ENCODE data around the gene MRPL11.
A peak's percentile ranks its signal among the peaks of the same experiment; 100 is the strongest.

The MRPL11 gene

DNA sequence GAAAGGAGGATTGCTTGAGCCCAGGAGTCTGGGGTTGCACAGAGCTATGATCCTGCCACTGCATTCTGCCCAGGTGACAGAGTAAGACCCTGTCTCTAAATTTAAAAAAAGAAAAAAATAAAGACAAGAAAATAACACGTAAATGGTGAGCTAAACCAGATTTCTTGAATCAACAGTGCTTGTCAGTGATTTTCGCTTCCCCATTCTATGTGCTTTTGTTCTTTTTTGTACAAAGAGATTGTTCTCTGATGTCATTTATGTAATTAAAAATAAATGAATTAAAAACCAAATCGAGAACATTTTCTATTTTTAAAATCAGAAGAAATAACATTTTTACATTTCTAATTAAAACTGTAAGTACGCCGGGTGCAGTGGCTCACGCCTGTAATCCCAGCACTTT, 47.3 kb downstream of the MRPL11 start:
- no peaks in the 10 kb centered on the region for H4K20me1 ChIP-seq (ENCODE audit: low read depth, low read length)
- no peaks in the 10 kb centered on the region for H3K9me2 ChIP-seq (replicated peaks; ENCODE audit: insufficient read depth, low read length)
- no peaks in the 10 kb centered on the region for H3K9me3 ChIP-seq (ENCODE audit: insufficient read depth, low read length)
- H3F3A ChIP-seq (ENCODE audit: insufficient read depth), result no peaks in the 10 kb centered on the region
- no peaks in the 10 kb centered on the region for H3K79me2 ChIP-seq (ENCODE audit: insufficient read depth, low read length)
- H3K4me2 ChIP-seq (ENCODE audit: low read depth, low read length, poor library complexity, severe bottlenecking), result no peak overlapping the region
- no peak overlapping the region for H3K27ac ChIP-seq (ENCODE audit: low read depth, low read length)
- no peak overlapping the region for H3K9ac ChIP-seq (ENCODE audit: low read length)
- no peak overlapping the region for H3K4me3 ChIP-seq (ENCODE audit: insufficient read depth, low read length, poor library complexity, severe bottlenecking)
- no peak for TF ChIP-seq EZH2phosphoT487 (conservative IDR thresholded peaks at IDR 0.05; ENCODE audit: low read length)
- H3K27me3 ChIP-seq (ENCODE audit: low read length), result no peaks in the 10 kb centered on the region
- no peaks in the 10 kb centered on the region for H3K36me3 ChIP-seq (ENCODE audit: low read length)
- no peak overlapping the region for H2AFZ ChIP-seq (ENCODE audit: low read depth, low read length, severe bottlenecking)

DNA sequence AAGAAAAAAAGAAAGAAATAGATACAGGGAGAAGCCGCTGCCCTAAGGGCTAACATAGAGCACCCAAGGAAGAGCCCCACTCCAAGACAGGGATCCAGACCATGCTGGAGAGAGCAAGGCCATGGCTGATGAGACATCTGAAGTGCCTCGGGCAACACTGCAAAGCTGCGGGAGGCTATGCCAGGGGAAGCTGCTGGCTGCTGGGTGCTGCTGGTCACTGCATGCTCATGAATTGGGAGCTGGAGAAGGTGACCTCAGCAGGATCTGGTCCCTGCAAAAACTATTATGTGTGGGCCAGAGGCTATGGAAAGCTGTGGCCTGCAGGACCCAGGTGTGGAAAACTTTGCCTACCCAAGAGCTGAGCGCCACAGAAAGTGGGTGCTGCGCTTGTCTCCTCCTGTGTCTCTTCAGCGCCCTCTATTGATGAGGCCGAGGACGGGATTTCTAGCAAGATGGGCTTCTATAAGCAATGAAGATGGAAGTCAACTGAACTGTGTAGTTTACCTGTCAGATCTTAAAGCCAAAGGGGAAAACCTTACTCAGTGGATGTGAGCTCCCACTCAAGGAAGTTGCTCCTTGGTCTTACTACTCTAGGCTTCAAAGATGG, 49.8 kb downstream of the MRPL11 start:
- no peak overlapping the region for H3K4me3 ChIP-seq (ENCODE audit: insufficient read depth, low read length, poor library complexity, severe bottlenecking)
- no peaks in the 10 kb centered on the region for H3K27me3 ChIP-seq (ENCODE audit: low read length)
- no peaks in the 10 kb centered on the region for H3K79me2 ChIP-seq (ENCODE audit: insufficient read depth, low read length)
- H3F3A ChIP-seq (ENCODE audit: insufficient read depth), result no peaks in the 10 kb centered on the region
- H3K9me3 ChIP-seq (ENCODE audit: insufficient read depth, low read length), result no peaks in the 10 kb centered on the region
- no peak for TF ChIP-seq EZH2phosphoT487 (conservative IDR thresholded peaks at IDR 0.05; ENCODE audit: low read length)
- TF ChIP-seq, protein P1, sequence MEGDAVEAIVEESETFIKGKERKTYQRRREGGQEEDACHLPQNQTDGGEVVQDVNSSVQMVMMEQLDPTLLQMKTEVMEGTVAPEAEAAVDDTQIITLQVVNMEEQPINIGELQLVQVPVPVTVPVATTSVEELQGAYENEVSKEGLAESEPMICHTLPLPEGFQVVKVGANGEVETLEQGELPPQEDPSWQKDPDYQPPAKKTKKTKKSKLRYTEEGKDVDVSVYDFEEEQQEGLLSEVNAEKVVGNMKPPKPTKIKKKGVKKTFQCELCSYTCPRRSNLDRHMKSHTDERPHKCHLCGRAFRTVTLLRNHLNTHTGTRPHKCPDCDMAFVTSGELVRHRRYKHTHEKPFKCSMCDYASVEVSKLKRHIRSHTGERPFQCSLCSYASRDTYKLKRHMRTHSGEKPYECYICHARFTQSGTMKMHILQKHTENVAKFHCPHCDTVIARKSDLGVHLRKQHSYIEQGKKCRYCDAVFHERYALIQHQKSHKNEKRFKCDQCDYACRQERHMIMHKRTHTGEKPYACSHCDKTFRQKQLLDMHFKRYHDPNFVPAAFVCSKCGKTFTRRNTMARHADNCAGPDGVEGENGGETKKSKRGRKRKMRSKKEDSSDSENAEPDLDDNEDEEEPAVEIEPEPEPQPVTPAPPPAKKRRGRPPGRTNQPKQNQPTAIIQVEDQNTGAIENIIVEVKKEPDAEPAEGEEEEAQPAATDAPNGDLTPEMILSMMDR (IDR thresholded peaks at IDR 0.05; ENCODE audit: insufficient read depth, low read length, poor library complexity, severe bottlenecking), result peak; percentile 84
- no peaks in the 10 kb centered on the region for H3K36me3 ChIP-seq (ENCODE audit: low read length)
- no peaks in the 10 kb centered on the region for H3K9me2 ChIP-seq (replicated peaks; ENCODE audit: insufficient read depth, low read length)
- no peak overlapping the region for H3K4me2 ChIP-seq (ENCODE audit: low read depth, low read length, poor library complexity, severe bottlenecking)
- H2AFZ ChIP-seq (ENCODE audit: low read depth, low read length, severe bottlenecking), result no peak overlapping the region
- no peaks in the 10 kb centered on the region for H4K20me1 ChIP-seq (ENCODE audit: low read depth, low read length)
- H3K27ac ChIP-seq (ENCODE audit: low read depth, low read length), result no peak overlapping the region
- no peak overlapping the region for H3K9ac ChIP-seq (ENCODE audit: low read length)

DNA sequence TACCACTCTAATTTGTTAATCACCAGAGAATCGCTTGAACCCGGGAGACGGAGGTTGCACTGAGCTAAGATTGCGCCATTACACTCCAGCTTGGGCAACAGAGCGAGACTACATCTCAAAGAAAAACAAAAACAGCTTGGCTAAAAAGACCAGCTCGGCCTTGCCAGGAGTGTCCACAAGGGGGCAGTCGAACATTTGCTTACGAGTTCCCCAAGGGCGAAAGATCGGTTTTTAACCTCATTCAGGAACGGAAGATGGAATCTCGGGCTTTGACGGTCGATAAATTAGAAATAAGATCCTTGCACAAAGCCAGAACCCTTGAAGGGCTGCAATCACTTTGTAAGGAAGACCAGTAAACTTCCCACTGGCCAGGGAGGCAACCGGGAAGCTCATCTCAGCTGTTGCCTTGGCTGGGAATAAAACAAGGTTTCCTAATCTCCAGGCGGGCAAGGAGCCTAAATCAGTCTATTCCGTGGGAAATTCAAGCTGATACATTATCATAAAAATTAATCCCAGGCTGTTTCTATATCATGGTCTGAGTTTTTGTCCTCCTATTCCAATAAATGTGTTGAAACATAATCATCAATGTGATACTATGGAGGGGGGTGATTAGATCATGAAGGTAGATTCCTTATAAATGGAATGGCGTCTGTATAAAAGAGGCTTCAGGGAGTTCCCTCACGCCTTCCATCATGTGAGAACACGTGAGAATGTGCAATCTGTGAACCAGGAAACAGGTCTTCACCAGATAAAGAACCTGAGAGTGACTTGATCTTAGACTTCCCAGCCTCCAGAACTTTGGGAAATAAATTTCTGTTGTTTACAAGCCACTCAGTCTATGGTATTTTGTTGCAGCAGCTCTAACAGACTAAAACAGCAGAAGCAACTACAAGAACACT, 52.2 kb downstream of the MRPL11 start:
- Histone ChIP-seq H3K79me2 (ENCODE audit: insufficient read depth, low read length) (no peaks in the 10 kb centered on the region), H2AFZ (ENCODE audit: low read depth, low read length, severe bottlenecking) (no peak overlapping the region), H3K36me3 (ENCODE audit: low read length) (no peaks in the 10 kb centered on the region), H4K20me1 (ENCODE audit: low read depth, low read length) (no peaks in the 10 kb centered on the region), H3F3A (ENCODE audit: insufficient read depth) (no peaks in the 10 kb centered on the region), H3K27me3 (ENCODE audit: low read length) (no peaks in the 10 kb centered on the region), H3K27ac (ENCODE audit: low read depth, low read length) (no peak overlapping the region), H3K9me3 (ENCODE audit: insufficient read depth, low read length) (no peaks in the 10 kb centered on the region), H3K9me2 (replicated peaks; ENCODE audit: insufficient read depth, low read length) (no peaks in the 10 kb centered on the region), H3K4me2 (ENCODE audit: low read depth, low read length, poor library complexity, severe bottlenecking) (peak overlapping the region; percentile 41), H3K4me3 (ENCODE audit: insufficient read depth, low read length, poor library complexity, severe bottlenecking) (no peak overlapping the region), H3K9ac (ENCODE audit: low read length) (no peak overlapping the region)
- TF ChIP-seq EZH2phosphoT487 (conservative IDR thresholded peaks at IDR 0.05; ENCODE audit: low read length), result no peak
- TF ChIP-seq, protein P1 (IDR thresholded peaks at IDR 0.05; ENCODE audit: insufficient read depth, low read length, poor library complexity, severe bottlenecking), result peak; percentile 97

All from SU-DHL-6 (cell line).